ENCODE measurements around the gene RNF166. TPM values are rescaled to one million over a fixed set of nuclear protein-coding genes. Genes with fewer than 3 reads are reported as not detected.

Gene RNF166
- total and polyA plus RNA-seq, 2 of the 13 experiments (the other 11 are each of a cell fraction or from before 2014, with no cell fraction given) = 21.4 to 23.0 TPM

DNA sequence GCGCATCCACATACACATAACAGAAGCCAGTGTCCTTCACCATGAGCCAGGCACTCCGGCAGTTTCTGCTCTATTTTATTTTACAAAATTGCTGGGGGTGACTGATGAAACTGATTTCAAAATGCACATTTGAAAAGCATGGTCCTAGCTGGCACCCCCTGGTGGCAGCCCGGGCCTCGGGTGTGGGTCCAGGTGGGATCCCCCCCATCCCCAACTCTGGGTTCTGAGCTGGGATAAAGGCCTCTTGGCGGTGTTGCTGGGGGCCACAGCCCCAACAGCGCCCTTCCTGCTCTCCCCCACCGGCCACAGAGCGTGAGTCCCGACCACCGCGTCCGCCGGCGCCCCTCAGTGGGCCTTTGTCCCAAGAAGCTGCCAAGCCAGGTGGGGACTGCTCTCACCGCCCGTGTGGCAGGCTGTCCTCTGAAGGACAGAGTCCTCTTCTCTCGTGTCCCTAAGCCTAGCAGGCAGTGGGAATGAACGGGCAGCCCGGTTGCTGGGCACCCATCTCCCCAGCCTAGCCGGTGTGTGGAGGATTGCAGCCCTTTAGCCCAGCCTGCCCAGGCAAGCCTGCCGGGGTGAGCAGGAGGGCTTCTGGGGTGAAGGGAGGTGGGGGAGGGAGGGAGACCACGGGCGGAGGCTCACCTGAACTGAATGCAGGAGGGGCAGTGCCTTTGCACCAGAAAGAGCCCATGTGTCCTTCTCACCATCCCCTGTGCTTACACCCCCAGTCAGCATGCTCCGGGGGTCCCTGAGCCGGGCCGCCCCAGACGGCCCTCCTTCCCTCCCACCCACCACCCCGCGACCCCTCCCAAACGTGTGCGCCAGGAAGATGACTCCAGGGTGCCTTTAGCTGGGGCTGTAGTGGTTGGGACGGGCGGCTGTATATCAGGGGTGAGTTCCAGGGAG is 20.8 kb downstream of the RNF166 start (continued):
- TF ChIP-seq, protein P1, sequence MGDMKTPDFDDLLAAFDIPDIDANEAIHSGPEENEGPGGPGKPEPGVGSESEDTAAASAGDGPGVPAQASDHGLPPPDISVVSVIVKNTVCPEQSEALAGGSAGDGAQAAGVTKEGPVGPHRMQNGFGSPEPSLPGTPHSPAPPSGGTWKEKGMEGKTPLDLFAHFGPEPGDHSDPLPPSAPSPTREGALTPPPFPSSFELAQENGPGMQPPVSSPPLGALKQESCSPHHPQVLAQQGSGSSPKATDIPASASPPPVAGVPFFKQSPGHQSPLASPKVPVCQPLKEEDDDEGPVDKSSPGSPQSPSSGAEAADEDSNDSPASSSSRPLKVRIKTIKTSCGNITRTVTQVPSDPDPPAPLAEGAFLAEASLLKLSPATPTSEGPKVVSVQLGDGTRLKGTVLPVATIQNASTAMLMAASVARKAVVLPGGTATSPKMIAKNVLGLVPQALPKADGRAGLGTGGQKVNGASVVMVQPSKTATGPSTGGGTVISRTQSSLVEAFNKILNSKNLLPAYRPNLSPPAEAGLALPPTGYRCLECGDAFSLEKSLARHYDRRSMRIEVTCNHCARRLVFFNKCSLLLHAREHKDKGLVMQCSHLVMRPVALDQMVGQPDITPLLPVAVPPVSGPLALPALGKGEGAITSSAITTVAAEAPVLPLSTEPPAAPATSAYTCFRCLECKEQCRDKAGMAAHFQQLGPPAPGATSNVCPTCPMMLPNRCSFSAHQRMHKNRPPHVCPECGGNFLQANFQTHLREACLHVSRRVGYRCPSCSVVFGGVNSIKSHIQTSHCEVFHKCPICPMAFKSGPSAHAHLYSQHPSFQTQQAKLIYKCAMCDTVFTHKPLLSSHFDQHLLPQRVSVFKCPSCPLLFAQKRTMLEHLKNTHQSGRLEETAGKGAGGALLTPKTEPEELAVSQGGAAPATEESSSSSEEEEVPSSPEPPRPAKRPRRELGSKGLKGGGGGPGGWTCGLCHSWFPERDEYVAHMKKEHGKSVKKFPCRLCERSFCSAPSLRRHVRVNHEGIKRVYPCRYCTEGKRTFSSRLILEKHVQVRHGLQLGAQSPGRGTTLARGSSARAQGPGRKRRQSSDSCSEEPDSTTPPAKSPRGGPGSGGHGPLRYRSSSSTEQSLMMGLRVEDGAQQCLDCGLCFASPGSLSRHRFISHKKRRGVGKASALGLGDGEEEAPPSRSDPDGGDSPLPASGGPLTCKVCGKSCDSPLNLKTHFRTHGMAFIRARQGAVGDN (CRISPR knock-in tag; IDR thresholded peaks at IDR 0.05) = peak; percentile 37
- TF ChIP-seq RXRA (CRISPR knock-in tag; IDR thresholded peaks at IDR 0.05) (0 out of 2 replicates have a peak, but pooled peaks have one; percentile 28), XRCC5 (optimal IDR thresholded peaks at IDR 0.05; ENCODE audit: low read length) (peak; percentile 82), ZNF225 (CRISPR knock-in tag; IDR thresholded peaks at IDR 0.05) (peak; percentile 40; the same call in 1 of the 2 replicates), ZNF605 (CRISPR knock-in tag; IDR thresholded peaks at IDR 0.05) (no peak), ZNF616 (CRISPR knock-in tag; IDR thresholded peaks at IDR 0.05; ENCODE audit: low read depth) (no peak), RBFOX2 (IDR thresholded peaks at IDR 0.05; ENCODE audit: low read depth, low read length) (no peak), ZNF33A (CRISPR knock-in tag; IDR thresholded peaks at IDR 0.05; ENCODE audit: borderline replicate concordance) (no peak), SMC3 (IDR thresholded peaks at IDR 0.05; ENCODE audit: low read length) (peak; percentile 10; the same call in 1 of the 2 replicates), ZNF598 (CRISPR knock-in tag; IDR thresholded peaks at IDR 0.05; ENCODE audit: borderline replicate concordance) (0 out of 2 replicates have a peak, but pooled peaks have one; percentile 39), LCORL (IDR thresholded peaks at IDR 0.05) (no peak), LCORL (CRISPR knock-in tag; IDR thresholded peaks at IDR 0.05) (peak; percentile 28; the same call in 1 of the 2 replicates), ZMYM4 (CRISPR knock-in tag; IDR thresholded peaks at IDR 0.05) (peak; percentile 11; the same call in 1 of the 2 replicates), KLF16 (CRISPR knock-in tag; IDR thresholded peaks at IDR 0.05) (0 out of 4 replicates have a peak, but pooled peaks of 1 of the 2 experiments have one; percentile 48)
- TF ChIP-seq, protein P2, sequence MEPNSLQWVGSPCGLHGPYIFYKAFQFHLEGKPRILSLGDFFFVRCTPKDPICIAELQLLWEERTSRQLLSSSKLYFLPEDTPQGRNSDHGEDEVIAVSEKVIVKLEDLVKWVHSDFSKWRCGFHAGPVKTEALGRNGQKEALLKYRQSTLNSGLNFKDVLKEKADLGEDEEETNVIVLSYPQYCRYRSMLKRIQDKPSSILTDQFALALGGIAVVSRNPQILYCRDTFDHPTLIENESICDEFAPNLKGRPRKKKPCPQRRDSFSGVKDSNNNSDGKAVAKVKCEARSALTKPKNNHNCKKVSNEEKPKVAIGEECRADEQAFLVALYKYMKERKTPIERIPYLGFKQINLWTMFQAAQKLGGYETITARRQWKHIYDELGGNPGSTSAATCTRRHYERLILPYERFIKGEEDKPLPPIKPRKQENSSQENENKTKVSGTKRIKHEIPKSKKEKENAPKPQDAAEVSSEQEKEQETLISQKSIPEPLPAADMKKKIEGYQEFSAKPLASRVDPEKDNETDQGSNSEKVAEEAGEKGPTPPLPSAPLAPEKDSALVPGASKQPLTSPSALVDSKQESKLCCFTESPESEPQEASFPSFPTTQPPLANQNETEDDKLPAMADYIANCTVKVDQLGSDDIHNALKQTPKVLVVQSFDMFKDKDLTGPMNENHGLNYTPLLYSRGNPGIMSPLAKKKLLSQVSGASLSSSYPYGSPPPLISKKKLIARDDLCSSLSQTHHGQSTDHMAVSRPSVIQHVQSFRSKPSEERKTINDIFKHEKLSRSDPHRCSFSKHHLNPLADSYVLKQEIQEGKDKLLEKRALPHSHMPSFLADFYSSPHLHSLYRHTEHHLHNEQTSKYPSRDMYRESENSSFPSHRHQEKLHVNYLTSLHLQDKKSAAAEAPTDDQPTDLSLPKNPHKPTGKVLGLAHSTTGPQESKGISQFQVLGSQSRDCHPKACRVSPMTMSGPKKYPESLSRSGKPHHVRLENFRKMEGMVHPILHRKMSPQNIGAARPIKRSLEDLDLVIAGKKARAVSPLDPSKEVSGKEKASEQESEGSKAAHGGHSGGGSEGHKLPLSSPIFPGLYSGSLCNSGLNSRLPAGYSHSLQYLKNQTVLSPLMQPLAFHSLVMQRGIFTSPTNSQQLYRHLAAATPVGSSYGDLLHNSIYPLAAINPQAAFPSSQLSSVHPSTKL (CRISPR knock-in tag; IDR thresholded peaks at IDR 0.05) = 0 out of 2 replicates have a peak, but pooled peaks have one; percentile 21
- TF ChIP-seq, protein P3, sequence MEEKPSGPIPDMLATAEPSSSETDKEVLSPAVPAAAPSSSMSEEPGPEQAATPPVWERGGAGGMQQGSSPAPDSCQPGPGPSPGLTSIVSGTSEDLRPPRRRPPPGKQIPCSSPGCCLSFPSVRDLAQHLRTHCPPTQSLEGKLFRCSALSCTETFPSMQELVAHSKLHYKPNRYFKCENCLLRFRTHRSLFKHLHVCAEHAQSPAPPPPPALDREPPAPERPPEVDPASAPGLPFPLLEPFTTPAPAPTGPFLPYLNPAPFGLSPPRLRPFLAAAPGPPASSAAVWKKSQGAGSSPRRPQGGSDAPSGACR (CRISPR knock-in tag; IDR thresholded peaks at IDR 0.05) = 0 out of 2 replicates have a peak, but pooled peaks have one; percentile 37
- TF ChIP-seq, protein P4, sequence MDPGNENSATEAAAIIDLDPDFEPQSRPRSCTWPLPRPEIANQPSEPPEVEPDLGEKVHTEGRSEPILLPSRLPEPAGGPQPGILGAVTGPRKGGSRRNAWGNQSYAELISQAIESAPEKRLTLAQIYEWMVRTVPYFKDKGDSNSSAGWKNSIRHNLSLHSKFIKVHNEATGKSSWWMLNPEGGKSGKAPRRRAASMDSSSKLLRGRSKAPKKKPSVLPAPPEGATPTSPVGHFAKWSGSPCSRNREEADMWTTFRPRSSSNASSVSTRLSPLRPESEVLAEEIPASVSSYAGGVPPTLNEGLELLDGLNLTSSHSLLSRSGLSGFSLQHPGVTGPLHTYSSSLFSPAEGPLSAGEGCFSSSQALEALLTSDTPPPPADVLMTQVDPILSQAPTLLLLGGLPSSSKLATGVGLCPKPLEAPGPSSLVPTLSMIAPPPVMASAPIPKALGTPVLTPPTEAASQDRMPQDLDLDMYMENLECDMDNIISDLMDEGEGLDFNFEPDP (CRISPR knock-in tag; conservative IDR thresholded peaks at IDR 0.05) = 0 out of 2 replicates have a peak, but pooled peaks have one; percentile 9
